ENCODE results near the gene B9D1.

DNA sequence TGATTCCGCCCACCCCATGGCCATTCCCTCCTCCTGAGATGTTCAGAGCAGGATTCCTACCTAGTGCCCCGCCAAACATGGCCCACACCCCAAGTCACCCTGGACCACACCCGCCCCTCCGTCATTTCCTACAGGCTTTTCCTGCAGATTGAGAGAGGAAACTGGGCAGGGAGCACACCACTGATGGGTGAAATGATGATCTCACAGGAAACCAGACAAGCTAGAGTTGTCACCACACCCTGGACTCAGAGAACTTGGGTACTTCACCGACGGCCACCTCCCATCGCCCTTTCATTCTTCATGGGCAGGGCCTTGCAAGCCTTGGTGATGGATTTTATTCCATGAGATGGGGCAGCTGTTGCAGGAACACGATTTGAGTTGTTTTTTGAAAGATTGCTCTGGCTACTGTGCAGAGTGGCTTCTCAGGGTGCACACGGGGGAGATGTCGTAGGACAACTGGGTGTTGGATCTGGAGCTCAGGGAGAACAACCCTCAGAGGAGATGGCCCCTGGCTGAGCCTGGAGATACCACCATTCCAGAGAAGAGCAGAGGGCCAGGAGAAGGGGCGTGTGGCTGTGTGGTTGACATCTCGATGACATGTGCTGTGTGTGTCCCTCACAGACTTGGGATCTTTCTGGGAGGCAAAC is 7.4 kb upstream of the B9D1 start:
- no peak for TF ChIP-seq POLR2A (IDR thresholded peaks at IDR 0.05)
- TF ChIP-seq, protein P1, sequence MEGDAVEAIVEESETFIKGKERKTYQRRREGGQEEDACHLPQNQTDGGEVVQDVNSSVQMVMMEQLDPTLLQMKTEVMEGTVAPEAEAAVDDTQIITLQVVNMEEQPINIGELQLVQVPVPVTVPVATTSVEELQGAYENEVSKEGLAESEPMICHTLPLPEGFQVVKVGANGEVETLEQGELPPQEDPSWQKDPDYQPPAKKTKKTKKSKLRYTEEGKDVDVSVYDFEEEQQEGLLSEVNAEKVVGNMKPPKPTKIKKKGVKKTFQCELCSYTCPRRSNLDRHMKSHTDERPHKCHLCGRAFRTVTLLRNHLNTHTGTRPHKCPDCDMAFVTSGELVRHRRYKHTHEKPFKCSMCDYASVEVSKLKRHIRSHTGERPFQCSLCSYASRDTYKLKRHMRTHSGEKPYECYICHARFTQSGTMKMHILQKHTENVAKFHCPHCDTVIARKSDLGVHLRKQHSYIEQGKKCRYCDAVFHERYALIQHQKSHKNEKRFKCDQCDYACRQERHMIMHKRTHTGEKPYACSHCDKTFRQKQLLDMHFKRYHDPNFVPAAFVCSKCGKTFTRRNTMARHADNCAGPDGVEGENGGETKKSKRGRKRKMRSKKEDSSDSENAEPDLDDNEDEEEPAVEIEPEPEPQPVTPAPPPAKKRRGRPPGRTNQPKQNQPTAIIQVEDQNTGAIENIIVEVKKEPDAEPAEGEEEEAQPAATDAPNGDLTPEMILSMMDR (IDR thresholded peaks at IDR 0.05), result no peak

Measured in testis (tissue), 2 donors.